Peyer's patch (tissue), 4 donors: ENCODE data around the gene CLEC2A. TPM values are rescaled to one million over a fixed set of nuclear protein-coding genes. Genes with fewer than 3 reads are reported as not detected.
"Not testable (repeated sequence)": the region's sequence is repeated elsewhere in the genome, so short reads cannot be mapped to it uniquely, and the experiment has no call there.

Source experiments
- DNase-seq, 3 donors: peaks; one replicate each; pipeline ENCODE4 v3.0.0-alpha.2; 2017 to 2019
- H3K27ac ChIP-seq, 4 donors: fragments of 200-600 bp; sonication (generic); one replicate each; pipeline ENCODE4 v1.5.1; 2016 to 2019
- H3K27me3 ChIP-seq, 2 donors: fragments of 200-600 bp; sonication (generic); one replicate each; pipeline ENCODE4 v1.5.1; 2019
- H3K36me3 ChIP-seq, 3 donors: fragments of 200-600 bp; sonication (generic); one replicate each; pipeline ENCODE4 v1.5.1; 2016 to 2019
- H3K4me1 ChIP-seq, 4 donors: fragments of 200-600 bp; sonication (generic); one replicate each; pipeline ENCODE4 v1.5.1; 2016 to 2019
- H3K4me3 ChIP-seq, 4 donors: fragments of 200-600 bp; sonication (generic); 1 replicate in 3 of 4; 2 replicates in 1 of 4; pipeline ENCODE4 v1.5.1; 2016 to 2019; ENCODE audit warnings: mild to moderate bottlenecking in 1 of 4
- H3K9me3 ChIP-seq, 4 donors: fragments of 200-600 bp; sonication (generic); one replicate each; pipeline ENCODE4 v1.5.1; 2016 to 2019; ENCODE audit warnings: mild to moderate bottlenecking in 1 of 4
- CTCF ChIP-seq, 6 experiments: fragments of 450-650 bp in 4 of 6; fragments of 200-600 bp in 2 of 6; sonication (generic) in 1 of 6; IDR thresholded peaks; one replicate each; pipeline ENCODE4 v1.5.1; 2017 to 2019; ENCODE audit warnings: antibody characterized with exemption in 6 of 6, mild to moderate bottlenecking in 3 of 6, moderate library complexity in 1 of 6
- POLR2A ChIP-seq, 2 donors: fragments of 450-650 bp; IDR thresholded peaks; one replicate each; pipeline ENCODE4 v1.5.1; 2017; ENCODE audit warnings: antibody characterized with exemption in 2 of 2, mild to moderate bottlenecking in 2 of 2, moderate library complexity in 2 of 2
- total RNA-seq, 4 donors: library from RNA; depleted of rRNA; stranded (reverse); fragments of >200 nt; gene quantifications; one replicate each; pipeline ENCODE4 v1.1.0, GENCODE V29; 2016

Gene CLEC2A
- total RNA-seq, 4 donors from 2014 or later = not detected

GRCh38 chr12:9971181-9971580 is 39.0 kb upstream of the CLEC2A start, which contains the start of gene CLEC12A:
Gene CLEC12A, plus strand, starts transcription at chr12:9971409. Its CDS starts 188 bp downstream, at chr12:9971597.
- Histone ChIP-seq H3K4me1 (no peaks in the 10 kb centered on the region), H3K27ac (no peak within 1 kb of the TSS), H3K4me3 (no peak within 1 kb of the TSS), H3K9me3 (no peaks in the 10 kb centered on the region), H3K27me3 (no peaks in the 10 kb centered on the region), H3K36me3 (no peaks in the 10 kb centered on the region)
- DNase-seq = no peak
- TF ChIP-seq CTCF (IDR thresholded peaks at IDR 0.05) (no peak), POLR2A (IDR thresholded peaks at IDR 0.05) (no peak)

- Histone ChIP-seq H3K36me3 (no peaks in the 10 kb centered on the region), H3K27me3 (no peaks in the 10 kb centered on the region), H3K27ac (no peak overlapping the region), H3K4me1 (no peaks in the 10 kb centered on the region), H3K4me3 (no peak overlapping the region), H3K9me3 (no peaks in the 10 kb centered on the region)
- no peak for DNase-seq
- TF ChIP-seq POLR2A (IDR thresholded peaks at IDR 0.05) (no peak), CTCF (IDR thresholded peaks at IDR 0.05) (no peak)
Measured at GRCh38 chr12:9969673-9970072, 37.5 kb upstream of the CLEC2A start.

GRCh38 chr12:9961901-9962300 is 29.7 kb upstream of the CLEC2A start:
- Histone ChIP-seq H3K27ac (no peak overlapping the region), H3K4me3 (no peak overlapping the region), H3K36me3 (no peaks in the 10 kb centered on the region), H3K27me3 (no peaks in the 10 kb centered on the region), H3K4me1 (no peaks in the 10 kb centered on the region), H3K9me3 (no peaks in the 10 kb centered on the region)
- no peak for DNase-seq
- TF ChIP-seq POLR2A (IDR thresholded peaks at IDR 0.05) (no peak), CTCF (IDR thresholded peaks at IDR 0.05) (no peak)

GRCh38 chr12:9961106-9961505 is 28.9 kb upstream of the CLEC2A start:
- no peak for DNase-seq
- no peak overlapping the region for H3K27ac ChIP-seq
- no peaks in the 10 kb centered on the region for H3K27me3 ChIP-seq
- H3K4me1 ChIP-seq = no peaks in the 10 kb centered on the region
- no peak overlapping the region for H3K4me3 ChIP-seq
- no peaks in the 10 kb centered on the region for H3K9me3 ChIP-seq
- H3K36me3 ChIP-seq = no peaks in the 10 kb centered on the region
- TF ChIP-seq CTCF (IDR thresholded peaks at IDR 0.05) (no peak), POLR2A (IDR thresholded peaks at IDR 0.05) (no peak)

- Histone ChIP-seq H3K36me3 (no peaks in the 10 kb centered on the region), H3K9me3 (no peaks in the 10 kb centered on the region), H3K4me3 (no peak overlapping the region), H3K27me3 (no peaks in the 10 kb centered on the region), H3K4me1 (no peaks in the 10 kb centered on the region), H3K27ac (no peak overlapping the region)
- no peak for DNase-seq
- TF ChIP-seq CTCF (IDR thresholded peaks at IDR 0.05) (no peak), POLR2A (IDR thresholded peaks at IDR 0.05) (no peak)
Measured at GRCh38 chr12:9960590-9960989, 28.4 kb upstream of the CLEC2A start.

- Histone ChIP-seq H3K27me3 (no peaks in the 10 kb centered on the region), H3K9me3 (no peaks in the 10 kb centered on the region), H3K4me3 (no peak overlapping the region), H3K36me3 (no peaks in the 10 kb centered on the region), H3K4me1 (no peaks in the 10 kb centered on the region), H3K27ac (no peak overlapping the region)
- TF ChIP-seq CTCF (IDR thresholded peaks at IDR 0.05) (no peak), POLR2A (IDR thresholded peaks at IDR 0.05) (no peak)
- DNase-seq = no peak
Measured at GRCh38 chr12:9957834-9958233, 25.7 kb upstream of the CLEC2A start.

- H3K9me3 ChIP-seq, DNase-seq, H3K4me3 ChIP-seq, H3K36me3 ChIP-seq, H3K27ac ChIP-seq, H3K27me3 ChIP-seq: not testable (repeated sequence)
- H3K4me1 ChIP-seq = peaks cover 0 to 22% (median 0%) of the 10 kb centered on the region in 4 donors
Measured at GRCh38 chr12:9952954-9953729, 21.0 kb upstream of the CLEC2A start.
